GM19468 (cell line): ENCODE measurements around the gene STRC.
"Not testable (repeated sequence)": the region's sequence is repeated elsewhere in the genome, so short reads cannot be mapped to it uniquely, and the experiment has no call there.

Experiments used
- ATAC-seq: cut with Tn5 transposase; IDR thresholded peaks from one replicate; pipeline ENCODE4 v1.9.1; 2021; ENCODE audit warnings: mild to moderate bottlenecking, moderate library complexity, moderate number of reproducible peaks; ENCODE audit not compliant: unreplicated experiment; ENCODE audit errors: extremely low read depth

The STRC gene

GRCh38 chr15:43618700-43619099 is at the start of gene STRC:
Gene STRC, minus strand, starts transcription at chr15:43618800. Its CDS starts 78 bp downstream, at chr15:43618722.
- not testable (repeated sequence) for ATAC-seq

- ATAC-seq = not testable (repeated sequence)
These were observed 47.6 kb upstream of the STRC start for GRCh38 chr15:43666177-43666576.

- not testable (repeated sequence) for ATAC-seq
These were observed 44.7 kb upstream of the STRC start for GRCh38 chr15:43663333-43663732.

- ATAC-seq = not testable (repeated sequence)
These were observed 43.7 kb upstream of the STRC start for GRCh38 chr15:43662293-43662692.

GRCh38 chr15:43659727-43660126 is 41.1 kb upstream of the STRC start:
- ATAC-seq = not testable (repeated sequence)

GRCh38 chr15:43649430-43649926 is 30.9 kb upstream of the STRC start:
- ATAC-seq = not testable (repeated sequence)

GRCh38 chr15:43648649-43649429 is 30.2 kb upstream of the STRC start, which contains the start of gene CATSPER2:
Gene CATSPER2, minus strand, starts transcription at chr15:43648844. Its CDS starts 783 bp downstream, at chr15:43648061.
- no peak for ATAC-seq

- ATAC-seq = peak; percentile 23
These were observed 20.0 kb upstream of the STRC start for GRCh38 chr15:43638464-43639204.

- ATAC-seq = not testable (repeated sequence)
These were observed 8.3 kb upstream of the STRC start for GRCh38 chr15:43626937-43627336.

GRCh38 chr15:43625106-43625505 is 6.5 kb upstream of the STRC start:
- ATAC-seq = no peak

GRCh38 chr15:43622068-43622799 is 3.6 kb upstream of the STRC start:
- not testable (repeated sequence) for ATAC-seq

- ATAC-seq = not testable (repeated sequence)
These were observed 850 bp downstream of the STRC start for GRCh38 chr15:43617750-43618149.

GRCh38 chr15:43602233-43602632 is 16.4 kb downstream of the STRC start:
- ATAC-seq = not testable (repeated sequence)

- not testable (repeated sequence) for ATAC-seq
These were observed 18.4 kb downstream of the STRC start for GRCh38 chr15:43600200-43600599.

GRCh38 chr15:43599131-43599530 is 19.5 kb downstream of the STRC start:
- ATAC-seq = not testable (repeated sequence)

GRCh38 chr15:43593328-43594190 is 25.0 kb downstream of the STRC start, which contains the start of gene CKMT1B:
Gene CKMT1B, plus strand, starts transcription at chr15:43594027. Its CDS starts 192 bp downstream, at chr15:43594219.
- not testable (repeated sequence) for ATAC-seq

- ATAC-seq = not testable (repeated sequence)
These were observed 25.8 kb downstream of the STRC start for GRCh38 chr15:43592841-43593240.

GRCh38 chr15:43589778-43590466 is 28.7 kb downstream of the STRC start, which contains the start of gene PPIP5K1:
Gene PPIP5K1, minus strand, starts transcription at chr15:43590208. Its CDS starts 5,704 bp downstream, at chr15:43584504.
- ATAC-seq = peak; percentile 49
